Smooth muscle cell (in vitro differentiated cells): ENCODE measurements around the gene CDKAL1. TPM values are rescaled to one million over a fixed set of nuclear protein-coding genes. Genes with fewer than 3 reads are reported as not detected.

Source experiments
- DNase-seq: peaks from one replicate; lab custom pipeline; 2025; ENCODE audit not compliant: unreplicated experiment; lab: John Stamatoyannopoulos, UW
- H2AFZ ChIP-seq: fragments of 200-600 bp; sonication (generic); 2 replicates; pipeline ENCODE4 v1.6.0; 2016; ENCODE audit warnings: antibody characterized with exemption, low read depth, mild to moderate bottlenecking
- H3F3A ChIP-seq: fragments of 200-600 bp; sonication (generic); 2 replicates; pipeline ENCODE4 v1.6.0; 2017; ENCODE audit warnings: antibody characterized with exemption, low read depth
- H3K27ac ChIP-seq: fragments of 200-600 bp; sonication (generic); 2 replicates; pipeline ENCODE4 v1.5.1; 2016; ENCODE audit warnings: low read depth, mild to moderate bottlenecking
- H3K27me3 ChIP-seq: fragments of 200-600 bp; sonication (generic); 2 replicates; pipeline ENCODE4 v1.6.1; 2016; ENCODE audit warnings: low read depth, mild to moderate bottlenecking
- H3K36me3 ChIP-seq: fragments of 200-600 bp; sonication (generic); 2 replicates; pipeline ENCODE4 v1.5.1; 2016; ENCODE audit warnings: low read depth
- H3K4me1 ChIP-seq: fragments of 200-600 bp; sonication (generic); 2 replicates; pipeline ENCODE4 v1.5.1; 2016; ENCODE audit warnings: low read depth
- H3K4me2 ChIP-seq: fragments of 200-600 bp; sonication (generic); 2 replicates; pipeline ENCODE4 v1.6.0; 2016; ENCODE audit warnings: mild to moderate bottlenecking
- H3K4me3 ChIP-seq: fragments of 200-600 bp; sonication (generic); 2 replicates; pipeline ENCODE4 v1.5.1; 2016; ENCODE audit warnings: mild to moderate bottlenecking
- H3K79me2 ChIP-seq: fragments of 200-600 bp; sonication (generic); 2 replicates; pipeline ENCODE4 v1.6.0; 2016; ENCODE audit warnings: low read depth, mild to moderate bottlenecking
- H3K9ac ChIP-seq: fragments of 200-600 bp; sonication (generic); 2 replicates; pipeline ENCODE4 v1.6.0; 2016; ENCODE audit warnings: low read depth
- H3K9me3 ChIP-seq: fragments of 200-600 bp; sonication (generic); replicated peaks from 2 replicates; pipeline ENCODE4 v1.5.1; 2016; ENCODE audit warnings: low read depth
- H4K20me1 ChIP-seq: fragments of 200-600 bp; sonication (generic); 2 replicates; pipeline ENCODE4 v1.6.0; 2016; ENCODE audit warnings: low read depth
- CTCF ChIP-seq: fragments of 200-600 bp; sonication (generic); IDR thresholded peaks from 2 replicates; pipeline ENCODE4 v1.5.1; 2017; ENCODE audit warnings: borderline replicate concordance, mild to moderate bottlenecking, antibody characterized with exemption; ENCODE audit not compliant: insufficient read depth, poor library complexity, severe bottlenecking
- WGBS: methylation state at CpG from one replicate; pipeline ENCODE4 v1.1.7; 2016; ENCODE audit warnings: low lambda C conversion rate; 5-methylcytosine and 5-hydroxymethylcytosine counted together
- polyA plus RNA-seq: library from polyadenylated mRNA; unstranded; fragments of >200 nt; fragmentation: Nextera tagmentation; extraction: Ambion mirVana; gene quantifications from 2 replicates; pipeline ENCODE4 v1.2.1, GENCODE V29; 2016
- total RNA-seq: library from RNA; depleted of rRNA; stranded (reverse); fragments of >200 nt; gene quantifications from 2 replicates; pipeline ENCODE4 v1.2.3, GENCODE V29; 2014

The CDKAL1 gene
- total and polyA plus RNA-seq, 2 experiments from 2014 or later, result 16.5 to 16.6 TPM

- H3F3A ChIP-seq, result no peaks in the 10 kb centered on the region
- H3K9ac ChIP-seq, result no peak overlapping the region
- H3K27me3 ChIP-seq, result no peaks in the 10 kb centered on the region
- no peak for DNase-seq
- H3K4me2 ChIP-seq, result no peak overlapping the region
- H3K4me1 ChIP-seq, result no peaks in the 10 kb centered on the region
- TF ChIP-seq CTCF, result no peak
- H3K4me3 ChIP-seq, result no peak overlapping the region
- no peaks in the 10 kb centered on the region for H3K36me3 ChIP-seq
- H3K79me2 ChIP-seq, result no peaks in the 10 kb centered on the region
- peak overlapping the region; percentile 32 for H3K27ac ChIP-seq
- H3K9me3 ChIP-seq, result no peaks in the 10 kb centered on the region
- no peaks in the 10 kb centered on the region for H4K20me1 ChIP-seq
- 97% methylated on average over 2 of the region's 2 CpGs for WGBS
- H2AFZ ChIP-seq, result no peak overlapping the region
Observed at GRCh38 chr6:21163838-21164180, 629.6 kb downstream of the CDKAL1 start.

- 88% methylated on average over 2 of the region's 2 CpGs for WGBS
- no peaks in the 10 kb centered on the region for H3K79me2 ChIP-seq
- H4K20me1 ChIP-seq, result no peaks in the 10 kb centered on the region
- no peak overlapping the region for H3K4me3 ChIP-seq
- TF ChIP-seq CTCF, result no peak
- DNase-seq, result no peak
- H3K9ac ChIP-seq, result no peak overlapping the region
- no peaks in the 10 kb centered on the region for H3K9me3 ChIP-seq
- H3F3A ChIP-seq, result no peaks in the 10 kb centered on the region
- H3K27ac ChIP-seq, result no peak overlapping the region
- H3K4me1 ChIP-seq, result no peaks in the 10 kb centered on the region
- H2AFZ ChIP-seq, result no peak overlapping the region
- H3K27me3 ChIP-seq, result no peaks in the 10 kb centered on the region
- no peaks in the 10 kb centered on the region for H3K36me3 ChIP-seq
- no peak overlapping the region for H3K4me2 ChIP-seq
Observed at GRCh38 chr6:21164768-21165326, 630.6 kb downstream of the CDKAL1 start.

GRCh38 chr6:21166754-21167153, 632.5 kb downstream of the CDKAL1 start:
- H3K4me1 ChIP-seq, result no peaks in the 10 kb centered on the region
- no peaks in the 10 kb centered on the region for H3K9me3 ChIP-seq
- 98% methylated on average over 2 of the region's 2 CpGs for WGBS
- DNase-seq, result no peak
- H3K79me2 ChIP-seq, result no peaks in the 10 kb centered on the region
- H3K4me3 ChIP-seq, result no peak overlapping the region
- no peaks in the 10 kb centered on the region for H3K27me3 ChIP-seq
- H3K9ac ChIP-seq, result no peak overlapping the region
- no peak overlapping the region for H3K27ac ChIP-seq
- TF ChIP-seq CTCF, result no peak
- no peaks in the 10 kb centered on the region for H4K20me1 ChIP-seq
- H2AFZ ChIP-seq, result no peak overlapping the region
- no peaks in the 10 kb centered on the region for H3F3A ChIP-seq
- H3K36me3 ChIP-seq, result no peaks in the 10 kb centered on the region
- H3K4me2 ChIP-seq, result no peak overlapping the region

- 93% methylated on average over 6 of the region's 6 CpGs for WGBS
- H3K27me3 ChIP-seq, result no peaks in the 10 kb centered on the region
- no peak for TF ChIP-seq CTCF
Observed at GRCh38 chr6:21167790-21168189, 633.5 kb downstream of the CDKAL1 start.

More at GRCh38 chr6:21167790-21168189, 633.5 kb downstream of the CDKAL1 start:
- H3K27ac ChIP-seq, result no peak overlapping the region
- H3K9ac ChIP-seq, result no peak overlapping the region
- no peak overlapping the region for H3K4me3 ChIP-seq
- DNase-seq, result no peak
- no peak overlapping the region for H3K4me2 ChIP-seq
- H3F3A ChIP-seq, result no peaks in the 10 kb centered on the region
- H3K9me3 ChIP-seq, result no peaks in the 10 kb centered on the region
- no peak overlapping the region for H2AFZ ChIP-seq
- no peaks in the 10 kb centered on the region for H3K36me3 ChIP-seq
- H3K79me2 ChIP-seq, result no peaks in the 10 kb centered on the region
- no peaks in the 10 kb centered on the region for H3K4me1 ChIP-seq
- no peaks in the 10 kb centered on the region for H4K20me1 ChIP-seq
